Globus pallidus (tissue), 1 donor: ENCODE data around the gene ST8SIA6.
"Not testable (repeated sequence)": the region's sequence is repeated elsewhere in the genome, so short reads cannot be mapped to it uniquely, and the experiment has no call there.

ENCODE experiments used
- DNase-seq: peaks from one replicate; pipeline ENCODE4 v3.0.0-alpha.2; 2015; ENCODE audit warnings: low spot score

Gene ST8SIA6

GRCh38 chr10:17454161-17455014 lies at the start of gene ST8SIA6:
TSS of gene ST8SIA6 (minus strand) at chr10:17454595. CDS start at chr10:17454255, 340 bp downstream.
- no peak for DNase-seq

DNA sequence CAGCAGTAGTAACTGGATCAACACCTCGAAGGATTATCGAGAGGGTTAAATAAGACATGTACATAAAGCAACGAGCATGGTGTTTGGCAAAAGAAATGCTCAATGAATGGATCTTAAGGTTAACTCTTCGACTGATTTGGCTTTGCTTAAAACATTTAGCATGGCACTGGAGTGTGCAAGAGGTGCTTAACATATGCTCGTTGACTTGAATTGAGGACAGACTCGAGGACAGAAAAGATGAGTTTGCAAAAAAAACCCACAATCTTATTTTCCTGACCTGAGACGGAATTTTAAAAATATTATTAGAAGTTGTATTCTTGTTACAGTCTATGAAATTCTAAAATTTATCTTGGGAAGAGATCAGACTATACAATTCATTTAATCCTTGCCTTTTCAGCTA lies 49.4 kb upstream of the ST8SIA6 start:
- DNase-seq = no peak

GRCh38 chr10:17502814-17503213 lies 48.4 kb upstream of the ST8SIA6 start:
- no peak for DNase-seq

DNA sequence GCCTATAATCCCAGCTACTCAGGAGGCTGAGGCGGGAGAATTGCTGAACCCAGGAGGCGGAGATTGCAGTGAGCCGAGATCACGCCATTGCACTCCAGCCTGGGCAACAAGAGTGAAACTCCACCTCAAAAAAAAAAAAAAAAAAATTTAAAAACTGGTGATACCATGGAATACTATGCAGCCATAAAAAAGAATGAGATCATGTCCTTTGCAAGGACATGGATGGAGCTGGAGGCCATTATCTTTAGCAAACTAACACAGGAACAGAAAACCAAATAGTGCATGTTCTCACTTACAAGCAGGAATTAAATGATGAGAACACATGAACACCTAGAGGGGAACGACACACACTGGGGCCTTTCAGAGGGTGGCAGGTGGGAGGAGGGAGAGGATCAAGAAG lies 44.6 kb upstream of the ST8SIA6 start:
- DNase-seq = not testable (repeated sequence)

DNA sequence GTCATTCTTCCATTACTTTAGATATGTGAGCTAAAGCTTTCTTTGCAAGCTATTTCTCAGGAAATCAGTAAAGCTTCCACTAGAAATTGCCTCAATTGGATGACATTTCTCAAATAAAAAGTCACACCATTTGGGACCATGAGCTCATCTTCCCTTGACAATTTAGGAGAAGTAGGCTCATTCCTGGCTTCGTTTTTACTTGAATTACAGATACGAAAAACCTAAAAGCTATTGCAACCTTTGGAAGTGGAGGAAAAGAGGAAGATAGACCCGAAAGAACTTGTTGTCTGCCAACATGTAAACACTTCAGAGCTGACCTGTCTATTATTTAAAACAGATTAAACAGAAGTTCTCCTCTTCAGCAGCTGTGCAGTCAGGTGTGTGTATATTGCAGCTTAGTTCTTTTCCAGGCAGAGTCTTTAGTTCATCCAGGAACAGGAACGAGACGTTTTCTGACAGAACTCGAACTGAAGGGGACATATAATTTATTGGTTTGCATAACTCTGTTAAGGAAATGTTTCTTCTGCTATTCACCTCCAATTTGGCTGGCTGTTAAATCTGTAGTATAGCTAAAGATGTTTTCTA lies 43.1 kb upstream of the ST8SIA6 start:
- no peak for DNase-seq

- no peak for DNase-seq
Observed at GRCh38 chr10:17494626-17495260, 40.3 kb upstream of the ST8SIA6 start.

DNA sequence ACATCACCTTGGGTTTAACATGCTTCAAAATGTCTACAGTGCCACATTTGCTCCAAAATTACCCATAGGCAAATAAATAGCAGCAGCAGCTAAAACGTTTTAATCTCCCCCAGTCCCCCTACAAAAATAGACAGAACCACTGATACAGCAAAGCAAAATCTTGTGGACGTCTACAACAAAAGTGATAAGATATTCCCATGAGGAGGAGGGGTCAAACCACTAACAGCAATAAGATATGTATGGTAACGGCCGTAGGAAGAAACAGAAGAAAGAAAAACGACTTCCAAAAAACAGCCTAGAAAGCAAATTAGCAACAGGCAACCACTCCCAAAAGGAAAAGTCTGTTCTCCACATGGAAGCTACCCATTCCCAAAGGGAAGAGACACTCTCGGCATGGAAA lies 34.5 kb upstream of the ST8SIA6 start:
- no peak for DNase-seq

DNA sequence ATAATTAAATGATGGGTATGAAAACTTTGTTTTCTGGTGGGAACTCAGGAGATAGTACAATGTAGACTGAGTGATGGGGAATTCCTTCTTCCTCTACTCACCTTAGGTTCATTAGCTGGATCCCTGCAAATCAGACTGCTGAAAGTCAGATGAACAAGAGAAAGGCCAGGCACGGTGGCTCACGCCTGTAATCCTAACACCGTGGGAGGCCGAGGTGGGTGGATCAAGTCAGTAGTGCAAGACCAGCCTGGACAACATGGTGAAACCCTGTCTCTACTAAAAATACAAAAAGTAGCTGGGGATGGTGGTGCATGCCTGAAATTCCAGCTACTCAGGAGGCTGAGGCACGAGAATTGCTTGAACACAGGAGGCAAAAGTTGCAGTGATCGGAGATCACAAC lies 28.7 kb upstream of the ST8SIA6 start:
- no peak for DNase-seq

DNA sequence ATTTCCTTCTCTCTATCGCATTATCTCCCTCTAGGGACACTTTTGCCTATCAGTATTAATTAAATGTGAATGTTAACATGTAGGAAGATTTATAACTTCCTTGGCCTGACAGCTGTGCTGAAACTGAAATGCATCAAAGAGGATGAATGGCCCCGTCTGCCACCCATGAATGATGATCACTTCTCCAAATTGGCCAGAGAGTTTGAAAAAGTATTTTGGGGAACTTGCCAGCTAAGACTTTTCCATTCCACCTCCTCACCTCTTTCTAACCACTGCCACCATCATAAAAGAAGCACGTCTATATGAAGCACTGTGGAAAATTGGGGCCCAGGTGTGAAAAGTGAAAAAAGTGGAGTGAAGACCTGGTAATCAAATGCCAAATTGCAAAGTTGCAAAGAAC lies 25.4 kb upstream of the ST8SIA6 start:
- DNase-seq = no peak

- DNase-seq = no peak
Observed at GRCh38 chr10:17479015-17479615, 24.7 kb upstream of the ST8SIA6 start.

- no peak for DNase-seq
Observed at GRCh38 chr10:17476073-17476472, 21.7 kb upstream of the ST8SIA6 start.

DNA sequence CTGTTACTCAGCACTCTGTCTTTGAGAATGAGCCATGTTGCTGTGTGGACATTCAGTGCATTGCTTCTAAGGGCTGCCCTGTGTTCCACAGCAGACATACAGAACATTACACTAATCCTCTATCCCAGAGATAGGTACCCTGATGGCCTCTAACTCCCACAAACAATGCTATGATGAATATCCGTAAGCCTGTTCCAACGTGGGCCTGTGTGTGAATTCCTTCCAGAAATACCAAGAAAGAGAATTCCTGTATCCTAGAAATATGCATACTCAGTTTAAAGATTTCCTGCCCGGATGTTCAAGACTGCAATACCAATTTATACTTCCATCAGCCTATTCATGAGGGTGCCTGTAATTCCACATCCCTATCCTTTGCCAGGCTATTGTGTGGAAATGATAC lies 21.3 kb upstream of the ST8SIA6 start:
- DNase-seq = no peak

- DNase-seq = no peak
Observed at GRCh38 chr10:17474595-17475323, 20.4 kb upstream of the ST8SIA6 start.

DNA sequence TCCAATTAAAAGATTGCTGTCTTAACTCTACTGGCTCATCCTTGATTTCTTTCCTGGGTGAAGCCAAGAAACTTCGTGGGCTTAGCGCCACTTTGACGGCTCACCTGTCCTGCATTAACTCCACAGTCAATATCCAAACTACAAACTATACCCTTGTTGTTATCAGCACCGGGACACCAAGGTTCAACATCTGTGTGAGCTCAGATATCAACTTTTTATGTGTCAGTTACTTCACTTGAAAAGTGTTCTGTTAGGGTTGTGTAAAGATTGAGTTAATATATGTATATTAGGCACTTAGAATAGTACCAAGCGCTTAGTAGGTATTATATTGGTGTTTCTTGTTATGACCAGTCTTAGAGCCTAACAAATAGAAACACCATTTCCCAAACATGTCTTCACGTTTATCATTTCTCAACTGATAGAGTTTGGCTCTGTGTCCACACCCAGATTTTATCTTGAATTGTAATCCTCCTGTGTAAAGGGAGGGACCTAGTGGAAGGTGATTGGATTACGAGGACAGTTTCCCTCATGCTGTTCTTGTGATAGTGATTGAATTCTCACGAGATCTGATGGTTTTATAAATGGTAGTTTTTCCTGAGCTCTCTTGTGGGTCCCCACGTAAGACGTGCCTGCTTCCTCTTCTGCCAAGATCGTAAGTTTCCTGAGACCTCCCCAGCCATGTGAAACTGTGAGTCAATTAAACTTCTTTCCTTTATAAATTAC lies 19.0 kb upstream of the ST8SIA6 start:
- no peak for DNase-seq

- no peak for DNase-seq
Observed at GRCh38 chr10:17472481-17473227, 18.3 kb upstream of the ST8SIA6 start.

- DNase-seq = no peak
Observed at GRCh38 chr10:17470246-17470645, 15.9 kb upstream of the ST8SIA6 start.

DNA sequence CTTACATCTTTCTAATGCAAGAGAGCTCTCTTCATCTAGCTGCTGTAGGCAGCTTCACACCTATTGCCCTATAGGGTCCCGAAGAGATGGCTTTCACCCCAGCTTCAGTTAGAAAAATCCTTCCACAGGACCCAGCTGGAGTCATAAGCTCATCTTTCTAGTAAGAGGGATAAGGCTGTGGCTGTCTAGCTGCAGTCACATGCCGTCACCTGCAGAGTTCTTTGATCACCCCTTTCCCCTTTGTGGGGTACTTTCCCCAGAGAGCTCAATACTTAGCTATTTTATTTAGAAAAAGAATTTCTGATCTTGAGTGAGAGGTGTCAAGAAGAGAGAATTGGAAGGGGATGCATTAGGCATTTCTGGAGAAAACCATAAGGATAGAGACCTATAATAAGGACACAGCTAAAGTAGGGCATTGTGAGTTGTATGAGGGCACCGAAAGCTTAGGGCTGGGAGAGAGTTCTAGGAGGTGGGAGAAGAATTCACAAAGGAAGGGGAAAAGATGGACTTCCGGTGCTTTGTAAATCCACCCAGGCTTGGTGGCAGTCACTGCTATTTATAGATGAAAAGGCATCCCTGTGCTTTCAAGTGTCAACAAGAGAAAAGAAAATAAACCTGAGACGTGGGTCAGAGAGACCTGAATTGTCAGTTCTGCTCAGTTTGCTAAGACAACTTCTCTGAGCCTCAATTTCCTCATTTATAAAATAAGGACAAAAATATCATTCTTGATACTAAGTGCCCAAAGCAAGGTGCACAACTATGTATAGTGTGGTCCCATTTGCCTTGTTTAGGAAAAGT lies 11.1 kb upstream of the ST8SIA6 start:
- DNase-seq = no peak

- no peak for DNase-seq
Observed at GRCh38 chr10:17464545-17464944, 10.2 kb upstream of the ST8SIA6 start.

- DNase-seq = no peak
Observed at GRCh38 chr10:17460756-17461155, 6.4 kb upstream of the ST8SIA6 start.

DNA sequence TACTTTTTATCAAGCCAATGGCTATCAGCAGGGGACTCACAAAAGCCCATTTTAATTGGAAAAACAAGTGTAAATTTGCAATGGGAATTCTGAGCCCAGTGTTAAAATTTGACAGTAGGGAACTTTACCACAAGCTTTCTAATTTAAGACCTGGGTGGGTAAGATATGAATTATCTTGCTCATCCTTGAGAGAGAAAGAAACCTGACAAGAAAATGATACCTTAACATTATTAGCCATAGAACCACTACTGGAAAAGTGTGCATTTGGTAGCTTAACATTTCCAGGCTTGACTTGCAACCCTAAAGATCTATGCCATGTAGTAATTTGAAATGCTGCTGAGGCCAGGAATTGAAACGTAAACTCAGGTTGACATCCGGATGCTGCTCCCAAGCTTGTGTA lies 2.7 kb upstream of the ST8SIA6 start:
- no peak for DNase-seq
